RWPE2 (cell line): ENCODE data around the gene YPEL1.

Experiments
- ATAC-seq: fragments of 200-7000 bp; cut with Tn5 transposase; 3 replicates; pipeline ENCODE4 v1.9.1; 2021; ENCODE audit warnings: low read depth
- DNase-seq: peaks from one replicate; pipeline ENCODE4 v3.0.0-alpha.2; 2020; ENCODE audit warnings: low spot score
- H3K27ac ChIP-seq: fragments of 450-650 bp; 2 replicates; pipeline ENCODE4 v1.5.1; 2017; ENCODE audit warnings: mild to moderate bottlenecking; ENCODE audit not compliant: poor library complexity, severe bottlenecking
- H3K27me3 ChIP-seq: fragments of 250-450 bp; sonication (Bioruptor Pico); 2 replicates; pipeline ENCODE4 v1.5.1; 2021; ENCODE audit warnings: mild to moderate bottlenecking, moderate library complexity; ENCODE audit not compliant: insufficient read depth, poor library complexity, severe bottlenecking
- H3K36me3 ChIP-seq: fragments of 250-450 bp; sonication (Bioruptor Pico); 2 replicates; pipeline ENCODE4 v1.5.1; 2020; ENCODE audit warnings: low read depth, mild to moderate bottlenecking, moderate library complexity
- H3K4me1 ChIP-seq: fragments of 250-450 bp; sonication (Bioruptor Pico); 2 replicates; pipeline ENCODE4 v1.5.1; 2021; ENCODE audit warnings: mild to moderate bottlenecking, moderate library complexity; ENCODE audit not compliant: insufficient read depth, poor library complexity, severe bottlenecking
- H3K4me3 ChIP-seq: fragments of 250-450 bp; sonication (Bioruptor Pico); 2 replicates; pipeline ENCODE4 v1.5.1; 2021; ENCODE audit warnings: mild to moderate bottlenecking, moderate library complexity; ENCODE audit not compliant: severe bottlenecking
- H3K9me3 ChIP-seq: fragments of 250-450 bp; sonication (Bioruptor Pico); 2 replicates; pipeline ENCODE4 v1.5.1; 2021; ENCODE audit warnings: mild to moderate bottlenecking, moderate library complexity; ENCODE audit not compliant: severe bottlenecking
- CTCF ChIP-seq: fragments of 450-650 bp; IDR thresholded peaks from one replicate; pipeline ENCODE4 v1.5.1; 2017; ENCODE audit warnings: mild to moderate bottlenecking, moderate library complexity; ENCODE audit not compliant: poor library complexity, severe bottlenecking

Gene YPEL1

DNA sequence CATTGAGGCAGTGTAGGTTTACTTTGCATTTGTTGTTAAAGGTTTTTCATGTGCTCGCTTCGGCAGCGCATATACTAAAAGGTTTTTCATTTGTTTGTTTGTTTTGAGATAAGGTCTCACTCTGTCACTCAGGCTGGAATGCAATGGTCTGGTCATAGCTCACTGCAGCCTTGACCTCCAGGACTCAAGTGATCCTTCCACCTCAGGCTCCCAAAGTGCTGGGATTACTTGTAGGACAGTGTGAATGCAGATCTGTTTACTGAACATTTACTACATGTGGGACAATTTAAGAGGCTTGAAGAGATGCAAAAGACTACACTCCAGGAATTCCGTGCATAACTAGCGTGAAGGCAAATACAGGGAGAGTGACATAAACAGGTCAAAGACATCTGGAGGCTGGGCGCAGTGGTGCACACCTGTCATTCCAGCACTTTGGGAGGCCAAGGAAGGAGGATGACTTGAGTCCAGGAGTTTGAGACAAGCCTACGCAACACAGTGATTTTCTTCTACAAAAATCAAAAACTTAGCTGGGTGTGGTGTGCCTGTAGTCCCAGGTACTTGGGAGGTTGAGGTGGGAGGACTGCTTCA is 34.1 kb downstream of the YPEL1 start:
- no peak for TF ChIP-seq CTCF
- DNase-seq (no peak), ATAC-seq (no peak)
- Histone ChIP-seq H3K9me3 (no peaks in the 10 kb centered on the region), H3K4me1 (no peaks in the 10 kb centered on the region), H3K27me3 (no peaks in the 10 kb centered on the region), H3K27ac (no peak overlapping the region), H3K4me3 (no peak overlapping the region), H3K36me3 (peaks cover 6% of the 10 kb centered on the region; the same call in 1 of the 2 replicates)

DNA sequence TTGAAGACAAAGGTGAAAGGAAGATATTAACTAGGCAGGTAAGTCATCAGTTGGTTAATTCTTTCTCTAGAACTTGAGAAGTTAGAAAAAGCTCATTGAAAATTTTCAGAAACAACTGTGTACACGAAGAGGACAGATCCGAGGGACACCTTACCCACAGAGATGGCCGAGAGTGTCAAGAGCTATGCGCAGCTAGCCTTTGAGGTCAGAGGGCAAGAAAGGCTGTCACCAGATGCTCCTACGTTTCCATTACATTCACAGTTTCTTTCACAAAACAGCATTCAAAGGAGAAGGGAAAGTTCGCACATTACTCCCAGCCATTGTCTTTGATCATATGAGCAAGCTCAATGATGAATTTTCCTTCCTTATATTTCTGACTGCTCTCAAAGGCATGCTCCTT is 34.8 kb downstream of the YPEL1 start:
- Histone ChIP-seq H3K4me3 (no peak overlapping the region), H3K4me1 (no peaks in the 10 kb centered on the region), H3K9me3 (no peaks in the 10 kb centered on the region), H3K27me3 (no peaks in the 10 kb centered on the region), H3K36me3 (peaks cover 6% of the 10 kb centered on the region; the same call in 1 of the 2 replicates), H3K27ac (no peak overlapping the region)
- DNase-seq (no peak), ATAC-seq (no peak)
- no peak for TF ChIP-seq CTCF

DNA sequence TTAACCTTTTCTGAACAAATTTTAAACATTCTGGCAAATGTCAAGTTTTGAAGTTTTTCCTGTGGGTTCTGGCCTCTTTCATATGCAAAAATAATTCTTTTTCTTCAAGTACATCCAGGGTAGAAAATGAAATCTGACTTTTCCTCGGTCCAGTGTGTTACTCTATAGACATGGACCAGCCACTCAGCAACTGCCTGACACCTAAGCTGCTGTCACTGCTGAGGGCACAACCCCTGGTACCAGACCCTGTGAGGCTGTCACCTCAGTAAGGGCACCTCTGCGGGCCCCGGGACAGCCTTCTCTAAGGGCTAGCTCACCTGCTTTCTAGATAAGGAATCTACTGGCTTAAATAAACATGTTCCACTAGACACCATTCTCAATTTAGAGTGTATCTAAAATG is 36.0 kb downstream of the YPEL1 start:
- ATAC-seq (no peak), DNase-seq (no peak)
- Histone ChIP-seq H3K9me3 (no peaks in the 10 kb centered on the region), H3K4me3 (no peak overlapping the region), H3K27ac (no peak overlapping the region), H3K36me3 (peaks cover 6% of the 10 kb centered on the region; the same call in 1 of the 2 replicates), H3K4me1 (no peaks in the 10 kb centered on the region), H3K27me3 (no peaks in the 10 kb centered on the region)
- no peak for TF ChIP-seq CTCF

DNA sequence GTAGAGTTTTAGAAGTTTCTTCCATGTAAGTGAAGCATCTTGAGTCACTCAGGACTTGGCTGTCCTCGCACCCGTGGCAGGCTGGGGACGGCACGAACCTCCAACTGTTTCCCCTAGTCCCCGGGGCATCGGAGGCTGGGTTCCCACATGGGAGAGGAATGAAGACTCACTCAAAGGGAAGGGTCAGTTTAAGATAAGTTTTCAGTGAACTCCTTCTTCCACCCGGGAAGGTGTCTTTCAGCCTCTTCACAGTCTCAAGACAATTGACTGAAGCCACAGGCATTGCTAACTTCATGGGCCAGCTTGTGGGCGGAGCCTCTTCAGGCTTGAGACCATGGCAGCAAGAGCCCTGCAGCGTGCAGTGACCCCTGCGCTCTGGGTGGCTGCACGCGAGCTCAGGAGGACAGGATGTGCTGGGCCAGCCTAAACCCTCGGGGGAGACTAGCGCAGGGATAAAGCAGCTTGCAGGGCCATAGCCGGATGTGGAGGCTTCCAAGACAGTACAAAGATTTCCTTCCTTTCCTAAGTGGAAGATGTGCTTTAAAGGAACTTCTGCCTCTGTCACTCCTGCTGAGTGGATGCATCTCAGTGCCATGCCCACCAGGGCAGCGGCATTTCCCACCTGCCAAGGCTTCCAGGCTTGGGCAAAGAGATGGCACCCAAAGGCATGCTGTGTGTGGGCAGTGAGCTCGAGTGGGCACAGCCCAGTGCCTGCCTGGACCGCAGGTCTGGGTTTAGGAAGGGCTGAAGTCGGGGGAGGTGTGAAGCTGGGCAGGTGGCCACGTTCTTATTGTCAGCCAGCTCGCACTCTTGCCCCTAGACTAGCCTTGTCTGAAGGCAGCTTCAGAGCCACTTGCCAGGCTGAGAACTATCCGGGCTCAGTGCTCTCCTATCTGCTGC is 36.9 kb downstream of the YPEL1 start:
- no peak for DNase-seq
- H3K27me3 ChIP-seq = no peaks in the 10 kb centered on the region
- H3K9me3 ChIP-seq = peaks cover 2% of the 10 kb centered on the region
- H3K4me3 ChIP-seq = no peak overlapping the region
- H3K4me1 ChIP-seq = no peaks in the 10 kb centered on the region
- no peak overlapping the region for H3K27ac ChIP-seq
- TF ChIP-seq CTCF = no peak
- ATAC-seq = no peak
- H3K36me3 ChIP-seq = peaks cover 6% of the 10 kb centered on the region; the same call in 1 of the 2 replicates

DNA sequence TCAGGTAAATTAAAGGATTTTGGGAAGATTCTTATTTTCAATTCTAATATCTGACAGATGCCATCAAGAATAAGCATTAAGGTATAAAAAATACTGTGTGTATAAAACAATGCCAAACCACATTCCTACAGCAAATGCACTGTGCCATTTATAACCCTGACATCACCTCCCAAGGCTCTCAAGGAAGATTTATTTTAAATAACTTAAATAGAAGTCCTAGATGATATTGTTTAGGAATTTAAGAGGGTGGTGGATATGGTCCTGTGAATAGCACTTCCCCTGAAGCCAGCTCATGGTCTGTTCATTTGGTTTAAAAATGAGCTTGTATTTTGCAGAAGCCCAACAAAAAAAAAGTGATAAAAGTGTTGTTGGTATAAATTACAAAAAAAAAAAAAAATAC is 37.7 kb downstream of the YPEL1 start:
- peaks cover 2% of the 10 kb centered on the region for H3K9me3 ChIP-seq
- TF ChIP-seq CTCF = no peak
- no peaks in the 10 kb centered on the region for H3K27me3 ChIP-seq
- H3K27ac ChIP-seq = no peak overlapping the region
- no peak overlapping the region for H3K4me3 ChIP-seq
- peaks cover 6% of the 10 kb centered on the region for H3K36me3 ChIP-seq
- ATAC-seq = no peak
- DNase-seq = no peak
- no peaks in the 10 kb centered on the region for H3K4me1 ChIP-seq
